Measurements from ENCODE around the gene TSPOAP1. TPM values are rescaled to one million over a fixed set of nuclear protein-coding genes. Genes with fewer than 3 reads are reported as not detected.

The TSPOAP1 gene
- total and polyA plus RNA-seq, 2 of the 4 experiments (the other 2 are of a cell fraction) = 0.90 to 1.6 TPM

DNA sequence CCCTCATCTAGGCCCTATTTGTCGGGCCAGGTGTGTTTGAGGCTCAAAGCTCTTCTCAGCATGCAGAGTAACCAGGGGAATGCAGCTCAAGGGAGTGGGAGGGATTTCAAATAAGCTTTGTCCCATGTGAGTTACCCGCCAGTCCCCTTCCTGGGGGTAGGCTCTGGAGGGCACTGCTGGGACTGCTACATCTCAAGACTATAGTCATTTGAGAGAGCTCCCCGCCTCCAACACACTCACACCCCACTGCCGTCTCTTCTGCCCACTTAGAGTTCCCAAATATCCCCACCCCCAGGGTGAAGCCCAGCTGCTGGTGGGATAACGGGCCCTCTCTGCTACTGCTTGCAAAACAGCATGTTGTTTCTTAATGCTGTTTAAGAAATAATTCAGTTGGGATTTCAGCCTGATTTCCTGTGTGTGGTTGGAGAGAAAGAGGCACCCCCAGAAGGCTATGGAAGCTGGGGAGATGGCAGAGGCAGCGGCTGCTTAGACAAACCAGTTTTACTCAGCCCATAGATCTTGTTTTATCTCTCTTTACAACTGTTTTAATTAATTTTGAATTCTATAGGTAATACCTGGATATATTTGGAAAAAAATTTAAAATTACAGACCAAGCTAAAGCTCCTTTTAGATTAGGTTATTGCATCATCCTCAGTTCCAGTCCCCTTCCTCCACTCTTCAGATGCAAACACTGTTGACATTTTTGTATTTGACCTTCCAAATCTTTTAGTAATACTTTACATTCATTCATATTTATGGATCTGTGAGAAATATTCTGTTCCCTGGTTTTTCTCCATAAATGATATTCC, 43.8 kb downstream of the TSPOAP1 start:
- dilution Hi-C loops (cut with HindIII; ENCODE audit: low sequenced_read_pairs, unreplicated experiment) = no loop called here
- Histone ChIP-seq H2AFZ (replicated peaks; ENCODE audit: low read length, poor library complexity) (peak overlapping the region; percentile 26), H4K5ac (ENCODE audit: low read depth, low read length) (no peak overlapping the region), H3K9ac (ENCODE audit: low read depth, low read length) (no peak overlapping the region), H3K9me3 (ENCODE audit: control insufficient read depth, insufficient read depth, low read length) (no peaks in the 10 kb centered on the region), H4K91ac (ENCODE audit: insufficient read depth, low read depth, low read length) (no peak overlapping the region), H2BK20ac (ENCODE audit: low read depth, low read length) (no peak overlapping the region), H2BK15ac (ENCODE audit: low read depth, low read length) (no peak overlapping the region), H3K79me1 (ENCODE audit: low read depth in 1 of 2, low read length in 2 of 2) (no peaks in the 10 kb centered on the region), H2BK120ac (ENCODE audit: low read depth, low read length) (no peak overlapping the region), H2AK9ac (replicated peaks; ENCODE audit: low read depth, low read length, poor library complexity) (no peak overlapping the region), H3K36me3 (ENCODE audit: control insufficient read depth, insufficient read depth, low read length) (no peaks in the 10 kb centered on the region), H2BK5ac (ENCODE audit: low read depth, low read length, poor library complexity, severe bottlenecking) (no peak overlapping the region), H3K14ac (replicated peaks; ENCODE audit: low read depth, low read length) (no peak overlapping the region), H3K4me1 (ENCODE audit: control insufficient read depth, insufficient read depth, low read length) (no peaks in the 10 kb centered on the region), H3K56ac (ENCODE audit: extremely low read depth, insufficient read depth, low read length) (no peak overlapping the region), H4K8ac (ENCODE audit: low read depth in 2 of 2, low read length in 2 of 2) (no peak overlapping the region), H3K18ac (ENCODE audit: low read depth, low read length) (no peak overlapping the region), H3K4ac (ENCODE audit: low read depth, low read length) (no peak overlapping the region), H3K27me3 (ENCODE audit: control insufficient read depth, insufficient read depth, low read length) (peaks cover 17% of the 10 kb centered on the region), H3K27ac (ENCODE audit: insufficient read depth, low read length) (no peak overlapping the region), H3K4me3 (ENCODE audit: insufficient read depth, low read depth, low read length) (no peak overlapping the region), H3K23ac (ENCODE audit: low read depth, low read length) (no peak overlapping the region), H4K20me1 (ENCODE audit: insufficient read depth, low read length) (no peaks in the 10 kb centered on the region), H2AK5ac (ENCODE audit: low read depth, low read length) (no peak overlapping the region), H3K4me2 (ENCODE audit: low read depth, low read length) (no peak overlapping the region), H3K9me1 (ENCODE audit: insufficient read depth, low read length) (no peaks in the 10 kb centered on the region)
- TF ChIP-seq MXI1 (IDR thresholded peaks at IDR 0.05; ENCODE audit: borderline replicate concordance, low read depth, low read length) (no peak), CEBPB (IDR thresholded peaks at IDR 0.05; ENCODE audit: low read depth, low read length) (peak; percentile 76), RFX5 (IDR thresholded peaks at IDR 0.05; ENCODE audit: low read depth, low read length) (no peak), FOS (IDR thresholded peaks at IDR 0.05; ENCODE audit: low read depth, low read length) (no peak), ELK1 (IDR thresholded peaks at IDR 0.05; ENCODE audit: borderline replicate concordance, low read depth, low read length) (no peak), SMC3 (IDR thresholded peaks at IDR 0.05; ENCODE audit: low read depth, low read length) (no peak)
- in situ Hi-C loops (cut with MboI; ENCODE audit: low sequenced_read_pairs) = no loop called here
- intact Hi-C loops (cut with micrococcal nuclease) = no loop called here
- DNase-seq (no peak), ATAC-seq (ENCODE audit: low read depth) (no peak)
- ChIA-PET POLR2A (ENCODE audit: unreplicated experiment) (no interaction called here), CTCF (no interaction called here)
- no CpG with 5 or more reads among the region's 6 CpGs for WGBS, 2 experiments (ENCODE audit: extremely low coverage in 2 of 2, insufficient read length in 1 of 2)
- BruUV-seq (replicated peaks) = no TSS peak

All from IMR-90 (cell line).